H9 (cell line): ENCODE results near the gene SRSF10. TPM values are rescaled to one million over a fixed set of nuclear protein-coding genes. Genes with fewer than 3 reads are reported as not detected.

Experiments used
- DNase-seq: peaks from one replicate; pipeline ENCODE4 v3.0.0-alpha.2; 2017
- H2AFZ ChIP-seq: one replicate; pipeline ENCODE4 v1.6.1; 2013; ENCODE audit warnings: mild to moderate bottlenecking, low read length, control low read depth, moderate library complexity
- H2AK5ac ChIP-seq: 2 replicates; pipeline ENCODE4 v1.6.1; 2013; ENCODE audit warnings: low read length, control low read depth, mixed read lengths; ENCODE audit not compliant: insufficient read length
- H2BK120ac ChIP-seq: one replicate; pipeline ENCODE4 v1.6.1; 2013; ENCODE audit warnings: low read depth, mild to moderate bottlenecking, low read length, control low read depth, inconsistent platforms; ENCODE audit not compliant: poor library complexity, severe bottlenecking
- H2BK12ac ChIP-seq: 2 replicates; pipeline ENCODE4 v1.6.1; 2013; ENCODE audit warnings: low read length, control low read depth, mixed read lengths, low read depth; ENCODE audit not compliant: insufficient read length
- H2BK15ac ChIP-seq: 2 replicates; pipeline ENCODE4 v1.6.1; 2013; ENCODE audit warnings: low read depth, low read length, control low read depth
- H2BK20ac ChIP-seq: one replicate; pipeline ENCODE4 v1.6.1; 2013; ENCODE audit warnings: low read depth, mild to moderate bottlenecking, low read length, control low read depth, inconsistent platforms; ENCODE audit not compliant: poor library complexity, severe bottlenecking
- H2BK5ac ChIP-seq: 2 replicates; pipeline ENCODE4 v1.6.1; 2013; ENCODE audit warnings: low read length, control low read depth, mixed read lengths; ENCODE audit not compliant: insufficient read length
- H3K14ac ChIP-seq: 2 replicates; pipeline ENCODE4 v1.6.1; 2013; ENCODE audit warnings: low read length, control low read depth; ENCODE audit not compliant: insufficient read depth
- H3K18ac ChIP-seq: 2 replicates; pipeline ENCODE4 v1.6.1; 2013; ENCODE audit warnings: low read depth, mild to moderate bottlenecking, mixed read lengths, low read length, control low read depth; ENCODE audit not compliant: insufficient read length
- H3K23ac ChIP-seq: 2 replicates; pipeline ENCODE4 v1.6.1; 2013; ENCODE audit warnings: low read length, control low read depth, mixed read lengths, low read depth; ENCODE audit not compliant: insufficient read length
- H3K23me2 ChIP-seq: 2 replicates; pipeline ENCODE4 v1.6.1; 2013; ENCODE audit warnings: low read depth, mild to moderate bottlenecking, mixed read lengths, low read length, control low read depth; ENCODE audit not compliant: insufficient read length, poor library complexity, severe bottlenecking
- H3K27ac ChIP-seq: 2 replicates; pipeline ENCODE4 v1.5.1; 2013; ENCODE audit warnings: low read length, control low read depth, mixed read lengths, low read depth; ENCODE audit not compliant: insufficient read length
- H3K27me3 ChIP-seq: 2 replicates; pipeline ENCODE4 v1.6.1; 2013; ENCODE audit warnings: low read length, control low read depth, inconsistent platforms; ENCODE audit not compliant: insufficient read depth
- H3K4ac ChIP-seq: 2 replicates; pipeline ENCODE4 v1.6.1; 2013; ENCODE audit warnings: low read depth, mild to moderate bottlenecking, control low read depth, inconsistent platforms, low read length, moderate library complexity
- H3K4me1 ChIP-seq: 2 replicates; pipeline ENCODE4 v1.6.1; 2013; ENCODE audit warnings: low read length, control low read depth, inconsistent platforms; ENCODE audit not compliant: insufficient read depth
- H3K4me2 ChIP-seq: 2 replicates; pipeline ENCODE4 v1.6.1; 2013; ENCODE audit warnings: low read length, control low read depth, mixed read lengths; ENCODE audit not compliant: insufficient read length, insufficient read depth
- H3K56ac ChIP-seq: 2 replicates; pipeline ENCODE4 v1.6.1; 2013; ENCODE audit warnings: low read depth, mild to moderate bottlenecking, mixed read lengths, low read length, control low read depth; ENCODE audit not compliant: insufficient read length
- H3K79me1 ChIP-seq: 2 replicates; pipeline ENCODE4 v1.6.1; 2013; ENCODE audit warnings: low read depth, mild to moderate bottlenecking, moderate library complexity, low read length, control low read depth, inconsistent platforms; ENCODE audit not compliant: insufficient read depth, poor library complexity, severe bottlenecking
- H3K79me2 ChIP-seq: 2 replicates; pipeline ENCODE4 v1.6.1; 2013; ENCODE audit warnings: low read length, control low read depth, inconsistent platforms; ENCODE audit not compliant: insufficient read depth
- H3K9ac ChIP-seq: 2 replicates; pipeline ENCODE4 v1.6.1; 2013; ENCODE audit warnings: low read length, control low read depth, mixed read lengths; ENCODE audit not compliant: insufficient read length; ENCODE audit errors: extremely low read depth
- H3K9me3 ChIP-seq: one replicate; pipeline ENCODE4 v1.6.1; 2013; ENCODE audit warnings: low read depth, low read length, inconsistent platforms; ENCODE audit not compliant: control insufficient read depth
- H3T11ph ChIP-seq: one replicate; pipeline ENCODE4 v1.6.1; 2013; ENCODE audit warnings: mild to moderate bottlenecking, low read length, control low read depth, inconsistent platforms
- H4K20me1 ChIP-seq: one replicate; pipeline ENCODE4 v1.6.1; 2013; ENCODE audit not compliant: control insufficient read depth, insufficient read length, insufficient read depth
- H4K5ac ChIP-seq: 2 replicates; pipeline ENCODE4 v1.6.1; 2013; ENCODE audit warnings: low read depth, mild to moderate bottlenecking, mixed read lengths, low read length, control low read depth; ENCODE audit not compliant: insufficient read length
- H4K8ac ChIP-seq: replicated peaks from 2 replicates; pipeline ENCODE4 v1.6.1; 2013; ENCODE audit warnings: low read length, control low read depth, mixed read lengths, low read depth; ENCODE audit not compliant: insufficient read length
- H4K91ac ChIP-seq: 2 replicates; pipeline ENCODE4 v1.6.1; 2013; ENCODE audit warnings: low read depth, mild to moderate bottlenecking, moderate library complexity, mixed read lengths, low read length, control low read depth; ENCODE audit not compliant: insufficient read length
- H3K27ac Mint-ChIP-seq, 3 experiments: 2 replicates in 2 of 3; 3 replicates in 1 of 3; pipeline ENCODE4 v1.8.0; 2020 to 2021; ENCODE audit warnings: mixed read lengths in 3 of 3, mild to moderate bottlenecking in 1 of 3, moderate library complexity in 1 of 3
- H3K27me3 Mint-ChIP-seq: 2 replicates; pipeline ENCODE4 v1.8.0; 2021; ENCODE audit warnings: low read depth, mild to moderate bottlenecking, moderate library complexity, mixed read lengths
- H3K36me3 Mint-ChIP-seq, 3 experiments: 2 replicates in 2 of 3; 3 replicates in 1 of 3; pipeline ENCODE4 v1.8.0; 2020 to 2021; ENCODE audit warnings: low read depth in 3 of 3, mixed read lengths in 3 of 3; ENCODE audit not compliant: insufficient read depth in 1 of 3
- H3K4me1 Mint-ChIP-seq, 2 experiments: 2 replicates each; pipeline ENCODE4 v1.8.0; 2020; ENCODE audit warnings: mixed read lengths in 2 of 2
- H3K4me3 Mint-ChIP-seq, 2 experiments: 2 replicates in 1 of 2; 3 replicates in 1 of 2; pipeline ENCODE4 v1.8.0; 2020 to 2021; ENCODE audit warnings: mild to moderate bottlenecking in 2 of 2, mixed read lengths in 2 of 2, moderate library complexity in 1 of 2
- H3K9me3 Mint-ChIP-seq, 2 experiments: 2 replicates in 1 of 2; 3 replicates in 1 of 2; pipeline ENCODE4 v1.8.0; 2020; ENCODE audit warnings: mild to moderate bottlenecking in 2 of 2, mixed read lengths in 2 of 2, moderate library complexity in 1 of 2
- CTCF ChIP-seq: fragments of 200-600 bp; sonication (generic); conservative IDR thresholded peaks from 3 replicates; pipeline ENCODE4 v1.8.0; 2021; ENCODE audit warnings: antibody characterized with exemption, mild to moderate bottlenecking
- WGBS: extraction: QIAGEN DNeasy Blood & Tissue Kit; methylation state at CpG from one replicate; pipeline ENCODE4 v1.1.7; 2013; ENCODE audit warnings: missing lambda C conversion rate, low lambda C conversion rate, mixed read lengths; ENCODE audit not compliant: insufficient read length; ENCODE audit errors: extremely low coverage; 5-methylcytosine and 5-hydroxymethylcytosine counted together
- total RNA-seq: library from RNA; stranded (reverse); gene quantifications from 2 replicates; pipeline ENCODE4 v1.2.1, GENCODE V29; 2021

The SRSF10 gene
- total RNA-seq, 1 experiment from 2014 or later: 238 TPM

- peaks cover 0 to 4% of the 10 kb centered on the region in 2 experiments; a peak in 1 of 4 replicates for H3K4me1 Mint-ChIP-seq
- H2AK5ac ChIP-seq: no peak overlapping the region
Measured at GRCh38 chr1:23928789-23929188, 51.3 kb downstream of the SRSF10 start.

More at GRCh38 chr1:23928789-23929188, 51.3 kb downstream of the SRSF10 start:
- no peaks in the 10 kb centered on the region for H3K9me3 Mint-ChIP-seq
- no peak for DNase-seq
- Histone ChIP-seq H3K79me2 (no peaks in the 10 kb centered on the region), H2BK120ac (no peak overlapping the region), H4K5ac (no peak overlapping the region), H2BK15ac (no peak overlapping the region), H3K23me2 (no peaks in the 10 kb centered on the region), H4K8ac (no peak overlapping the region), H3K9ac (no peak overlapping the region), H3K56ac (no peak overlapping the region), H3K4me1 (no peaks in the 10 kb centered on the region), H3K4ac (no peak overlapping the region), H3K4me2 (no peak overlapping the region), H3K23ac (no peak overlapping the region), H3K14ac (no peak overlapping the region), H3T11ph (no peak overlapping the region), H2BK5ac (no peak overlapping the region), H3K27me3 (no peaks in the 10 kb centered on the region), H3K9me3 (no peaks in the 10 kb centered on the region), H4K91ac (no peak overlapping the region), H3K79me1 (no peaks in the 10 kb centered on the region), H4K20me1 (no peaks in the 10 kb centered on the region), H3K27ac (no peak overlapping the region), H2BK20ac (no peak overlapping the region), H2BK12ac (no peak overlapping the region), H3K18ac (no peak overlapping the region), H2AFZ (no peak overlapping the region)
- H3K4me3 Mint-ChIP-seq: no peak overlapping the region; a peak in 1 of 5 replicates
- no peaks in the 10 kb centered on the region for H3K36me3 Mint-ChIP-seq
- H3K27ac Mint-ChIP-seq: no peak overlapping the region
- WGBS: no CpG with 5 or more reads among the region's 4 CpGs
- H3K27me3 Mint-ChIP-seq: peaks cover 3% of the 10 kb centered on the region
- TF ChIP-seq CTCF: no peak
